Ramos (cell line): ENCODE measurements around the gene ST3GAL3.
"Not testable (repeated sequence)": the region's sequence is repeated elsewhere in the genome, so short reads cannot be mapped to it uniquely, and the experiment has no call there.

Experiments
- in situ Hi-C: fragments of 300-500 bp; cut with MboI; formaldehyde crosslinking; loops from one replicate; pipeline ENCODE4 v1.14.3; 2022; ENCODE audit warnings: low sequenced_read_pairs; ENCODE audit not compliant: unreplicated experiment

ST3GAL3 gene

GRCh38 chr1:43699281-43699680 lies 8.1 kb upstream of the ST3GAL3 start:
- in situ Hi-C loops, result no loop called here

DNA sequence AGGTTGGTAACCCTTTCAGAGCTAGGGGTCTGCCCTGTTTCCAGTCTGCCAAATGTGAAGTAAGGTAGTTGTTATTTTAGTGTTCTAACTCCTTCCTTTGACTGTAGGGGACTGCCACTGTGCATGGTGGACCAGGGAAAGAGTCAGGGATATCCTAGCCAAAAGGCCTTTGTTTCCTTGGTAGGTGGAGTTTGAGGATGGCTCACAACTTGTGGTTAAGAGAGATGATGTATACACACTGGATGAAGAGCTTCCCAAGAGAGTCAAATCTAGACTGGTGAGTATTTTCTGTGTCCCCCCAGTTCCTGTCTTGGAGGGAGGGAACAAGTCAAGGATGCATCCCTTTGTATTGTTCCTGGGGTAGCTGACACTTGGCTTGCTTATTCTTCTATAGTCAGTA lies 3.5 kb upstream of the ST3GAL3 start:
- in situ Hi-C loops, result no loop called here

DNA sequence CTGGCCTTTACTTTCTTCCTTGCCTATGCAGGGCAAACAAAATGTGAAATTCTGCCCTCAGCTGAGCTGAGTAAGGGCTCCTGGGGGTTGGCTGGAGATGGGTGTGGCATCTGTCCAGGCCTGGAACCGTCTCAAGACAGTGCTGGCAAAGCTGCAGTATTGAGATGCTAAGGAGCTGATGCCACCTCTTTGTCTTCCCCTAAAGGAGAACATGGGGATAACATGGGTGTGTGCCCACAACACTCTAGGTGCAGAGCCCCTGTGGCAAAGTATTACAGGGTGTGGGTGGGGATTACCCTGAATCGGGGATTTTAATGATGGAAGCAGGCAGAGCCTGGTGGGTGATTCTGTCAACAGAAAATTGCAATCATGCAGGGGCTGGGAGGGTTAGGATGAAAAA lies 2.5 kb upstream of the ST3GAL3 start:
- in situ Hi-C loops, result no loop called here

DNA sequence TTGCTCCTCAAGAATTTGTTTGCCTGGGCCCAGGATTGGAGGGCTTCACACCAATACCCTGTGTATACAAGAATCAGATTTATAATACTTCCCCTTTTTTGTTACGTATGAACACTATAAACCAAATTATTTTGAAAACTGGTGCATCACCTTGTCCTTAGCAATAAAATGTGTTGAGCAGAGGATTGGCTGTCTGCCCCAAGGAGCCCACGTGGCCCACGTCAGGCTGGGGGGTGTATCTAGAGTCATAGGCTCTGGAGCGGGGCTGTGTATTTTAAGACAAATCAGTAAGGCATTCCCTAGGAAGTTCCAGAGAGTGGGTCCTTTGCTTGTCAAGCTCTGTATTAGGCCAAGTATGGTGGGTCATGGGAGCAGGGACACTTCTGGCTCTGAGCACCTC lies 2.0 kb upstream of the ST3GAL3 start:
- in situ Hi-C loops, result no loop called here

DNA sequence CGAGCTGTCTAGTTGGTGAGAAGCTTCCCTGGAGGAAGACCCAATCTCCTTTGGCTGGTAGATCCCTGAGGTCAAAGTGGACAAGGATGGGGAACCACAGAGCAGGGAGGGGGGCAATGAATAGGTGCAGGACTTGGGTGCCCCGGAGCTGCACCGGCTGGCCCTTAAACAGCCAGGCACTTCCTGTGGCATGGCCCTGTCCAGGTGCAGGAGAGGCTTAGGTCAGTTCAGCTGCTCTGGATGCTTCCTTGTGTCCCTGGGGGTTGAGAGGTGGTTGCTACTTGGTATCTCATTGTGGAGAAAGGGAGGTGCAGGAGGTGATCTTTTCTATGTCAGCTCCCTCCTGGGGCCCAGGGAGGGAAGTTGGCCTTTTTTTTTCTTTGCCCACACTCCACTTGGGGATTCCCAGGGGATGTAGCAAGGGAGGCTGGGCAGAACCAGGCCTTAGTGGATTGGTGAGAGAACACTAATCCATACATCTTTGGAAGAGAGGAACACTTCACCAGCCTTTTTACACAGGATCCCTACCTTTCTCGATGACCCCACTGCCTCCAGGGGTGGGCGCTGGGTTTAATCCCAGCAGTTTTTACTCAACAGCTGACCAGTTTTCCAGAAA lies 1.2 kb upstream of the ST3GAL3 start:
- in situ Hi-C loops, result no loop called here

GRCh38 chr1:43706598-43707189 lies 642 bp upstream of the ST3GAL3 start:
- in situ Hi-C loops, result no loop called here

DNA sequence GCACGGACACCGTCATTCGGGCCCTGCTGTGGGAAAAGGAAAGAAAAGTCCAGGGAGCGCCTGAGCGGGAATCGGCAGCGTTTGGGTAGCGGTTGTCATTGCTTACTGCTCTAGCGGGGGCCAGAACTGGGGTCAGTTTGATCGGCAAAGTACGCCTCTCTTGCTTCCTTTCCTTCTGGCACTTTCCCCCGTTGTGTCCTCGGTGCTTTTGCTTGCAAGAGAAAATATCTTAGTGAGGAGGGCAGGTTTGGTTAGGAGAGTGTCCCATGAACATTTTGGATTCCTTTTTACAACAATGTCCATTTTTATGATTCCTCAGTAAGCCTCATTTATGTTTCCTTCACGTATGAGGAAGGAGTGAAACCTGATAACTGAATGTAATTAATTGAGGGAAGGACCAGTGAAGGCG lies 670 bp downstream of the ST3GAL3 start:
- in situ Hi-C loops, result no loop called here

DNA sequence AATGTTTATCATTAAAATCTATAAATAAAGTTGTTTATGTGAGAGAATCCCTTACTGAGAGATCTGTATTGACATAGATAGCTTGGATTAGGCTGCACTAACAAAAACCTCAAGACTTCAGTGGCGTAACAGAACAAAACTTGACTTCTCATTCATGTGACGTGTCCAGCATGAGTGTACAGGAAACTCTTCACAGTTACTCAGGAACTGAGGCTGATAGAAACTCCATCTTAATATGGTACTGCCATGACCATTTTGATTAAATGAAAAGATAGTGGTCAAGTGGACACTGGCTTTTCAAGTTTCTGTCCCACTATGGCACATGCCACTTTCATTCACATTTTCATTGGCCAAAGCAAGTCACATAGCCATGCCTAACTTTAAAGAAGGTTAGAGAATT lies 3.7 kb downstream of the ST3GAL3 start:
- in situ Hi-C loops, result no loop called here

GRCh38 chr1:43711524-43712386 lies 4.4 kb downstream of the ST3GAL3 start:
- in situ Hi-C loops, result no loop called here

DNA sequence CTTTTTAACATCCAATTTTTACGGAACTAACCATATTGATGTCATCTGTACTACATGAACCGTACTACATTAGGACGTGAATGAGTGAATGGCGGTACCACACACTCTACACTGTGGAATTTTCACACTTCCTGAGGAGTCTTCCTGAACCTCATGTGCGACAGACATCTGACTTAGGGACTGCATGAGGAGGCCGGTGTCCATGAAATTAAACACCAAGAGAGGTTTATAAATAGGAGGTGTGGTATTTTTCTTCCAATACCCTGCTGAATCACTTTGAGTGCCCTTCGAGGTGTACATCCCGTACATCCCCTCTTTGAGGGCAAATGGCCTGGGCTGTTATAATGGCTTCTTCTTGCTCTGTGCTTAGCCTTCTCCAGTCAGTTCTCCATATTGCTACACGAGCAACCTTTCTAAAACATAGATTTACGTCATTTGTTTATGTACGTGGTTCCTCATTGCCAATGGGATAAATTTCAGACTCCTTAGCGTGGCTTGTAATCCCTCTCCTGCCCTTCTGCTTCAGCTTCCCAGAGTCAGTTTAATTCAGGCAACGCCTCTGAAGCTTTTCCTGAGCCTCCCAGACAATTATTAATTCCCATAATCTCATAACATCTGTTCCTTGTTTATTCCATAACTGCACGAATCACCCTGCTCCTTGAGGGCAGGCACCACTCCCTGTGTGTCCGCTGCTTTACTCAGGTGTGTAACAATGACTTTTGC lies 9.4 kb downstream of the ST3GAL3 start:
- in situ Hi-C loops, result no loop called here

DNA sequence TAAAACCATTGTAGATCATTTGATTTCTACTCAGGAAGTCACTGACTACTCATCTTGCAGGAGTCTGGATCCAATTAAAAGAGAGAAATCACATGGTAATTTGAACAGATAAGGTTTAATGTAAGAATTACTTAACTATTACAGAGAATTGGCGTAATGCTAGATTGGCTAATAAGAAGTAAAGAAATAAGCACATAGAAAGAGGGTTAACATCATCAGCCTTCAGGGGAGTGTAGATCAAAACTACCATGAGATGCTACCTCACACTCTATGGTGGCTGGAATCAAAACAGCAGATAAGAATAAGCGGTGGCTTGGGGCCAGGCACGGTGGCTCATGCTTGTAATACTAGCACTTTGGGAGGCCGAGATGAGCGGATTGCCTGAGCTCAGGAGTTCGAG lies 11.7 kb downstream of the ST3GAL3 start:
- in situ Hi-C loops, result no loop called here

DNA sequence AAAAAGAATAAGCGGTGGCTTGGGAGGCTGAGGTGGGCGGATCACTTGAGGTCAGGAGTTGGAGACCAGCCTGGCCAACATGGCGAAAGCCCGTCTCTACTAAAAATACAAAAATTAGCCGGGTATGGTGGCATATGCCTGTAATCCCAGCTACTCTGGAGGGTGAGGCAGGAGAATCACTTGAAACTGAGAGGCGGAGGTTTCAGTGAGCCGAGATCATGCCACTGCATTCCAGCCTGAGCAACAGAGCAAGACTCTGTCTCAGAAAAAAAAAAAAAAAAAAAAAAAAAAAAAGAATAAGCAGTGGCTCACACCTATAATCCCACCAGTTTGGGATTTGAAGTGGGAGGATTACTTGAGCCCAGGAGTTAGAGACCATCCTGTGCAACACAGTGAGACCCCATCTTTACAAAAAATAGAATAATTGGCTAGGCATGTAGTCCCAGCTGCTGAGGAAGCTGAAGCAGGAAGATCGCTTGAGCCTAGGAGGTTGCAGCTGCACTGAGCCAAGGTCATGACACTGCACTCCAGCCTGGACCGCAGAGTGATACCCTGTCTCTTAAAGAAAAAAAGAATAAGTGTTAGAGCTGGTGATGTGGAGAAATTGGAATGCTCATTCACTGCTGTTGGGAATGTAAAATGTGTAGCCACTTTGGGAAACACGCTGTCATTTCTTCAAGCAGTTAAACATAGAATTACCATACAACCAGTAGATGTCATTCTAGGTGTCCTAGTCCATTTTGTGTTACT lies 12.5 kb downstream of the ST3GAL3 start:
- in situ Hi-C loops, result not testable (repeated sequence)

DNA sequence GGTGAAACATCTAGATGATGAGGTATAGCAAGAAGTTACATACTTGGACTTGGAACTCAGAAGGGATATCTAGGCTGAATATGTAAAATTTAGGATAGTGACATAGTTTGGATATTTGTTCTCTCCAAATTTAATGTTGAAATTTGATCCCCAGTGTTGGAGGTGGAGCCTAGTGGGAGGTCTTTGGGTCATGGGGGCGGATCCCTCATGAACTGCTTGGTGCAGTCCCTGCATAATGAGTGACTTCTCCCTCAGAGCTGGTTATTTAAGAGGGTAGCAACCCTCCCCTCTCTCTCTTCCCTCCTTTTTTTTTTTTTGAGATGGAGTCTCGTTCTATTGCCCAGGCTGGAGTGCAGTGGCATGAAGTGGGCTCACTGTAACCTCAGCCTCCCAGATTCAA lies 15.5 kb downstream of the ST3GAL3 start:
- in situ Hi-C loops, result no loop called here

DNA sequence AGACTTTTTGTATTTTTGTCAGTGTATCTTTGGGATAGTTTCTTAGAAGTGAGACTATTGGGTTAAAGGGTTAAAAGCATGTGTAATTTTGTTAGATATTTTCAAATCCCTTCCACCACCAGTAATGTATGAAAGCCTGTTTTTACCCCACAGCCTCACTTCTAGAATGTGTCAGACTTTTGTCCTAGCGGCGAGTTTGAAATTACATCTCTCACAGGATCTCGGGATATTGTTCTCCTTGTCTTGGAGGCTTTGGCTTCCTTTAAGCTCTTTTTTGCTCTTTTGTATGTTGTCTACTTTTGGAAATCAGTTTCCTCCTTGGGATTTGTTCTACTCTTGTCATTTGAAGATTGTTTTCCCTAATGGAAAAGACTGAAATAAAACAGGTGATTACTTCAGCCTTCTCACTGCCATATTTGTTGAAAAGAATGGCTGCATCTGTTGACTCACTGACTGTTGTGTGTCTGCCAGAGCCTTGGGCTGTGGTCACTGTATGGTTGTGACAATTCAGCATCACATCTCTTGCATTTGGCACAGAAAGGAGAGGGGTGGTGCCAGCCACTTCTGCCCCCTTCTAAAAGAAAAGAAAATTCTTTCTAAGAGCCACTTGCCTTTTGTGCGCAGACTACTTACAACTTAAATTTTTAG lies 22.6 kb downstream of the ST3GAL3 start:
- in situ Hi-C loops, result no loop called here

- in situ Hi-C loops, result no loop called here
Observed at GRCh38 chr1:43731867-43732531, 24.7 kb downstream of the ST3GAL3 start.

- in situ Hi-C loops, result no loop called here
Observed at GRCh38 chr1:43736819-43737218, 29.5 kb downstream of the ST3GAL3 start.

DNA sequence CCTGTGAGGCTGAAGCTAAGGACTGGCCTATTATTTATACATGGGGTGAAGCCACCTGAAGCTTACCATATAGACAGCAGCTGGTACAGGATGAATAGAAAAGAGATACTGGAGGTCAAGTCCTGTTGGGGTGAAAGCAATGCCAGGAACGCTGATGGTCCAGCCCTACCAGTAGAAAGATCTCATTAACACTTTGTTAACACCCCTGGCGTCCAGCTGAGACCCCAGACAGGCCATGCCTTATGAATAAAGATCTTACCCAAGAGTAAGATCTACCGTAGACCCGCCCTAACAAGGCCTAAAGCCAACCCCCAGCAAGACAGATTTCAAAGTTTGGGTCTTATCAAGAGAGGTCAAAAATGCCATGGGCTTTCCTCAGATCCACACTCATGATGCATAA lies 34.7 kb downstream of the ST3GAL3 start:
- in situ Hi-C loops, result no loop called here

DNA sequence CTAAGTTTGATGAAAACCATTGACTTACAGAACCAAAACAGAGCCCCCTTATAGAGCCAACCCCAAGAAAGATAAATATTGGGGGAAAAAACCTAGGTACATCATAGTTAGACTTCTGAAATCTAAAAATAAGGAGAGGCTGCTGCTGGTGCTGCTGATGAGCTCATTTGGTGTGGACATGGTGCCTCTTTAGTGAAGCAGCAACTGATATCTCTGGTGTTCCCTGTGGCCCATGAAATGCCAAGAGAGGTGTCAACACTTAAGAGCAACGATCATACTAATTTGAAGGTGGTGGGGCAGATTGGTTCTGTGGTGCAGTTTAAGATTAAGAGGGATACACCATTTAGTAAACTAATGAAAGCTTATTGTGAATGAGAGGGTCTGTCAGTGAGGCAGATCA lies 35.9 kb downstream of the ST3GAL3 start:
- in situ Hi-C loops, result no loop called here

DNA sequence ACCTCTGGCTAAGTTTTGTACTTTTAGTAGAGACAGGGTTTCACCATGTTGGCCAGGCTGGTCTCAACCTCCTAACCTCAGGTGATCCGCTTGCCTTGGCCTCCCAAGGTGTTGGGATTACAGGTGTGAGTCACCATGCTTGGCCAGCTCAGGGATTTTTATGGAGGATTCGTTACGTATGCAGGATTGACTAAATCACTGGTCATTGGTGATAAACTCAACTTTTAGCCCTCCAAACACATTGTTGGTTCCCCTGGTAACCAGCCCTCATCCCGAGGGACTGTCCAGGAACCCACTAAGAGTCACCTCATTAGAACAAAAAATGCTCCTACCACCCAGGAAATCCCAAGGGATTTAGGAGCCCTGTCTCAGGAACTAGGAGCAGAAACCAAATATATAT lies 40.4 kb downstream of the ST3GAL3 start:
- in situ Hi-C loops, result no loop called here
